GM12892 (cell line): Measurements from ENCODE around the gene CIZ1.

ENCODE experiments used
- POLR2A ChIP-seq: IDR thresholded peaks from 2 replicates; pipeline ENCODE4 v1.6.1; 2011; ENCODE audit warnings: low read depth, low read length, control low read depth
- TAF1 ChIP-seq: IDR thresholded peaks from 2 replicates; pipeline ENCODE4 v1.6.1; 2011; ENCODE audit warnings: low read depth, mild to moderate bottlenecking, control low read depth, low read length, borderline replicate concordance

DNA sequence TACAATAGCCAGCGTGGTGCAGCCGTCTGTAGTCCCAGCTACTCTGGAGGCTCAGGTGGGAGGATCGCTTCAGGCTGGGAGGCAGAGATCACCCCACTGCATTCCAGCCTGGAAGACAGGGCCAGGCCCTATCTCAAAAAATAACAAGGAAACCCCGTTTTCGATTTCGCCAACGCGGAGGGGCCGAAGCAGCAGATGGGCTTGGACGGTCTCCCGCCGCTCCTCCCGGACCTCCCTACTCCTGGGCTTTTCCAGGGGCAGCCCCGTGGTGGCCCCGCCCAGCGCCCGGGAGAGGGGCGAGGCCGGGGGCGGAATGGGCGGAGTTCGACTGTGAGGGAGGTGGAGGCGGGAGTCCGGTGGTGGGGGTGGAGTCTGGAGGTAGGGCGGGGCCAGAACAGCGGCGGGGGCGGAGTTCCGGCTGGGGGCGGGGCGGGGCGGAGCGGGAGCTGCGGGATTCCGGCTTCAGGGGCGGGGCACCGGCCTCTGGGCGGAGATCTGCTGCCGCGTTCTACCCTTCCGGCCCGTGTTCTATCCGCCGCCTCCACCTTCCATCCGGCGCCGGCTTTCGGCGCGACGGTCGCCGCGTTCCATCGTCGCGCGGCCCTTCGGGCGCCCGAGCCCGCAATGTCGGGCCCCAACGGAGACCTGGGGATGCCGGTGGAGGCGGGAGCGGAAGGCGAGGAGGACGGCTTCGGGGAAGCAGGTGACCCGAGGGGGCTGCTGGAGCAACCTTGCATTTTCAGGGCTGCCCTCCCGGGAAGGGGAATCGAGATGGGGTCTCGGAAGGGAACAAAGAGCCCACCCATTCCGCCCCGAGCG is 31.4 kb downstream of the CIZ1 start, which contains the start of gene BBLN:
- peak; percentile 65; the same call in 1 of the 2 replicates for TF ChIP-seq TAF1
- peak; percentile 93 for TF ChIP-seq POLR2A
